Breast epithelium (tissue), 4 donors: ENCODE data around the gene PIR. TPM values are rescaled to one million over a fixed set of nuclear protein-coding genes. Genes with fewer than 3 reads are reported as not detected.

Experiments used
- DNase-seq, 2 donors: peaks; one replicate each; pipeline ENCODE4 v3.0.0-alpha.2; 2019; ENCODE audit warnings: low spot score in 2 of 2
- H3K27ac ChIP-seq, 2 donors: fragments of 200-600 bp; sonication (generic) in 1 of 2; one replicate each; pipeline ENCODE4 v1.5.1; 2016 to 2019; ENCODE audit warnings: mild to moderate bottlenecking in 1 of 2
- H3K27me3 ChIP-seq, 2 donors: fragments of 200-600 bp; sonication (generic) in 1 of 2; one replicate each; pipeline versions ENCODE4 v1.5.1 to v1.6.0; 2017 to 2019; ENCODE audit warnings: control low read depth in 1 of 2, mild to moderate bottlenecking in 1 of 2
- H3K36me3 ChIP-seq: fragments of 200-600 bp; one replicate; pipeline ENCODE4 v1.5.1; 2019
- H3K4me1 ChIP-seq, 2 donors: fragments of 200-600 bp; sonication (generic); one replicate each; pipeline ENCODE4 v1.5.1; 2016 to 2019; ENCODE audit warnings: control low read depth in 1 of 2
- H3K4me3 ChIP-seq, 3 donors: fragments of 200-600 bp; sonication (generic); 1 replicate in 2 of 3; 2 replicates in 1 of 3; pipeline ENCODE4 v1.5.1; 2016 to 2019; ENCODE audit warnings: mild to moderate bottlenecking in 3 of 3, moderate library complexity in 2 of 3
- H3K9me3 ChIP-seq, 2 donors: fragments of 200-600 bp; sonication (generic) in 1 of 2; one replicate each; pipeline ENCODE4 v1.5.1; 2016 to 2019; ENCODE audit warnings: control low read depth in 1 of 2
- POLR2A ChIP-seq: fragments of 450-650 bp; IDR thresholded peaks from one replicate; pipeline ENCODE4 v1.6.1; 2016; ENCODE audit warnings: antibody characterized with exemption, mild to moderate bottlenecking, moderate library complexity
- POLR2AphosphoS5 ChIP-seq, 3 donors: sonication (generic); formaldehyde crosslinking; IDR thresholded peaks; one replicate each; pipeline ENCODE4 v1.6.1; 2017; ENCODE audit warnings: antibody characterized with exemption in 3 of 3
- intact Hi-C: fragments of 100-400 bp; cut with DNase I; formaldehyde crosslinking; loops from one replicate; pipeline ENCODE4 v1.15.1; 2023; ENCODE audit warnings: low total_unique reads
- total RNA-seq, 3 donors: library from RNA; depleted of rRNA; stranded (reverse); fragments of >200 nt; gene quantifications; one replicate each; pipeline ENCODE4 v1.1.0, GENCODE V29; 2016
- TF ChIP-seq, protein P1 (sequence below), 3 donors: fragments of 450-650 bp; IDR thresholded peaks; one replicate each; pipeline ENCODE4 v1.5.1; 2016 to 2017; ENCODE audit warnings: antibody characterized with exemption in 3 of 3, mild to moderate bottlenecking in 3 of 3, moderate library complexity in 3 of 3

The PIR gene
- total RNA-seq, 3 donors from 2014 or later: 11.6 to 20.6 (median 14.4) TPM

- intact Hi-C loops: no loop called here
Observed at GRCh38 chrX:15496824-15497223, 3.7 kb upstream of the PIR start.

GRCh38 chrX:15495801-15496200, 2.7 kb upstream of the PIR start:
- Histone ChIP-seq H3K27me3 (peaks cover 0 to 34% of the 10 kb centered on the region in 2 donors), H3K9me3 (no peaks in the 10 kb centered on the region), H3K4me1 (no peaks in the 10 kb centered on the region), H3K27ac (no peak overlapping the region), H3K36me3 (no peaks in the 10 kb centered on the region), H3K4me3 (no peak overlapping the region)
- DNase-seq: no peak
- intact Hi-C loops: no loop called here
- TF ChIP-seq POLR2A: no peak
- no peak for TF ChIP-seq POLR2AphosphoS5 (IDR thresholded peaks at IDR 0.05)
- TF ChIP-seq, protein P1, sequence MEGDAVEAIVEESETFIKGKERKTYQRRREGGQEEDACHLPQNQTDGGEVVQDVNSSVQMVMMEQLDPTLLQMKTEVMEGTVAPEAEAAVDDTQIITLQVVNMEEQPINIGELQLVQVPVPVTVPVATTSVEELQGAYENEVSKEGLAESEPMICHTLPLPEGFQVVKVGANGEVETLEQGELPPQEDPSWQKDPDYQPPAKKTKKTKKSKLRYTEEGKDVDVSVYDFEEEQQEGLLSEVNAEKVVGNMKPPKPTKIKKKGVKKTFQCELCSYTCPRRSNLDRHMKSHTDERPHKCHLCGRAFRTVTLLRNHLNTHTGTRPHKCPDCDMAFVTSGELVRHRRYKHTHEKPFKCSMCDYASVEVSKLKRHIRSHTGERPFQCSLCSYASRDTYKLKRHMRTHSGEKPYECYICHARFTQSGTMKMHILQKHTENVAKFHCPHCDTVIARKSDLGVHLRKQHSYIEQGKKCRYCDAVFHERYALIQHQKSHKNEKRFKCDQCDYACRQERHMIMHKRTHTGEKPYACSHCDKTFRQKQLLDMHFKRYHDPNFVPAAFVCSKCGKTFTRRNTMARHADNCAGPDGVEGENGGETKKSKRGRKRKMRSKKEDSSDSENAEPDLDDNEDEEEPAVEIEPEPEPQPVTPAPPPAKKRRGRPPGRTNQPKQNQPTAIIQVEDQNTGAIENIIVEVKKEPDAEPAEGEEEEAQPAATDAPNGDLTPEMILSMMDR (IDR thresholded peaks at IDR 0.05): no peak

More at GRCh38 chrX:15496824-15497223, 3.7 kb upstream of the PIR start:
- Histone ChIP-seq H3K36me3 (no peaks in the 10 kb centered on the region), H3K9me3 (no peaks in the 10 kb centered on the region), H3K4me1 (no peaks in the 10 kb centered on the region), H3K4me3 (no peak overlapping the region), H3K27me3 (peaks cover 0 to 34% of the 10 kb centered on the region in 2 donors), H3K27ac (no peak overlapping the region)
- TF ChIP-seq, protein P1 (IDR thresholded peaks at IDR 0.05): no peak
- TF ChIP-seq POLR2A (no peak), POLR2AphosphoS5 (IDR thresholded peaks at IDR 0.05) (no peak)
- no peak for DNase-seq

- H3K36me3 ChIP-seq: no peaks in the 10 kb centered on the region
- H3K4me3 ChIP-seq: peak overlapping the region; percentile 45 to 66 (median 48)
- intact Hi-C loops: no loop called here
- H3K9me3 ChIP-seq: no peaks in the 10 kb centered on the region
- peak overlapping the region in 1 of 2 donors; percentile 32 for H3K27ac ChIP-seq
- DNase-seq: no peak
- TF ChIP-seq, protein P1 (IDR thresholded peaks at IDR 0.05): no peak
- no peak for TF ChIP-seq POLR2A
- no peak for TF ChIP-seq POLR2AphosphoS5 (IDR thresholded peaks at IDR 0.05)
- peaks cover 0 to 37% of the 10 kb centered on the region in 2 donors for H3K27me3 ChIP-seq
- H3K4me1 ChIP-seq: no peaks in the 10 kb centered on the region
Observed at GRCh38 chrX:15492469-15492868, 664 bp downstream of the PIR start.

DNA sequence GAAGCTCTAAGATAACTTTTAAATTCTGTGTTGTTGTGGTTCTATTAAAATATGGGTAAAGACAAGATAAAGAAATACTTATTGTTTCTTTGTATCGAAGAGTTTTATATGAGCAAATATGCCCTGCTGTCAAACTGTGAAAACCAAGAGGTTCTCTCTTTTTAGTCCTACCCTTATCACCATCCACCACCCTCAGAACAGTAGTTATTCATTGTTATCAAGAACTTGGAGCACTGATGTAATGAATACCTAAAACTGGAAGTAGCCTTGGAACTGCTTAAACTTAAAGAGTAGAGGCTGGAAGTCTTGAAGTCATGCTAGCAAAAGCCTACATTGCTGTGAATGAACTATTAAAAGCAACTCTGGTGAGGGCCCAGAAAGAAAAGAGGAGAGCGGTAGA, 9.2 kb downstream of the PIR start:
- H3K4me3 ChIP-seq: no peak overlapping the region
- TF ChIP-seq POLR2AphosphoS5 (IDR thresholded peaks at IDR 0.05) (no peak), POLR2A (no peak)
- TF ChIP-seq, protein P1 (IDR thresholded peaks at IDR 0.05): no peak
- no peak for DNase-seq
- H3K4me1 ChIP-seq: no peaks in the 10 kb centered on the region
- H3K36me3 ChIP-seq: no peaks in the 10 kb centered on the region
- intact Hi-C loops: no loop called here
- no peak overlapping the region for H3K27ac ChIP-seq
- H3K9me3 ChIP-seq: no peaks in the 10 kb centered on the region
- H3K27me3 ChIP-seq: peaks cover 0 to 22% of the 10 kb centered on the region in 2 donors

DNA sequence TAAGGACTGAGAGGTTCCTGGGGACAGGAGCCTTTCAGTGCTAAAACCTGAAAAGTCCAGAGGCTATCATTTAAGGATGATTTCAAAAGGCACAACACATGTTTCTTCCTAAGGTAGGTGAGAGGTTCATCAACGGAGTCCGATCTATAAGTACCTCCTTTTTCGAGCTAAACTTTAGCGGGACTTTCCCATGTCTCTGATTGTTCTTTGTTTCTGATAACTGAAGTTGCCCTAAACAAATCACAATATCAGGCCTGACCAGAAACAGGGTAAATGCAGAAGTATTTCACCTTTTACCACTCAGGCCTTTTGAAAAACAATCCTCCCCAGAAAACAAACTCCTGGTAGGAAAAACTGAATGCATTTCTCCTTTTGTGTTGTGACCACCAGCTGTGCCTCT, 17.6 kb downstream of the PIR start:
- no peak for DNase-seq
- TF ChIP-seq POLR2AphosphoS5 (IDR thresholded peaks at IDR 0.05) (no peak), POLR2A (no peak)
- TF ChIP-seq, protein P1 (IDR thresholded peaks at IDR 0.05): no peak
- H3K27me3 ChIP-seq: peaks cover 0 to 10% of the 10 kb centered on the region in 2 donors
- no peaks in the 10 kb centered on the region for H3K9me3 ChIP-seq
- intact Hi-C loops: no loop called here
- H3K27ac ChIP-seq: peak overlapping the region; percentile 30 to 44
- no peaks in the 10 kb centered on the region for H3K4me1 ChIP-seq
- no peak overlapping the region for H3K4me3 ChIP-seq
- H3K36me3 ChIP-seq: no peaks in the 10 kb centered on the region
